Breast epithelium (tissue), 3 donors: ENCODE data around the gene MYOT.

Experiments
- CTCF ChIP-seq, 3 donors: fragments of 450-650 bp; IDR thresholded peaks; one replicate each; pipeline ENCODE4 v1.5.1; 2016 to 2017; ENCODE audit warnings: antibody characterized with exemption in 3 of 3, mild to moderate bottlenecking in 3 of 3, moderate library complexity in 3 of 3
- POLR2A ChIP-seq: fragments of 450-650 bp; IDR thresholded peaks from one replicate; pipeline ENCODE4 v1.6.1; 2016; ENCODE audit warnings: antibody characterized with exemption, mild to moderate bottlenecking, moderate library complexity

GRCh38 chr5:137914758-137915157, 47.1 kb downstream of the MYOT start:
- TF ChIP-seq CTCF (IDR thresholded peaks at IDR 0.05) (no peak), POLR2A (no peak)
